Keratinocyte (primary cell): ENCODE data around the gene AGER. TPM values are rescaled to one million over a fixed set of nuclear protein-coding genes. Genes with fewer than 3 reads are reported as not detected.

ENCODE experiments used
- DNase-seq: peaks from one replicate; pipeline ENCODE4 v3.0.0-alpha.2; 2011; ENCODE audit warnings: low read depth, missing footprints, low spot score
- FAIRE-seq: peaks from 2 replicates; lab custom pipeline; 2011; peaks lifted over from hg19 to GRCh38; lab: Jason Lieb, UNC
- H2AFZ ChIP-seq: 2 replicates; pipeline ENCODE4 v1.6.0; 2012; ENCODE audit warnings: low read length, control low read depth, inconsistent platforms; ENCODE audit not compliant: control insufficient read depth
- H3K27ac ChIP-seq: 2 replicates; pipeline ENCODE4 v1.5.1; 2011; ENCODE audit warnings: low read length; ENCODE audit not compliant: control insufficient read depth, insufficient read depth
- H3K27me3 ChIP-seq: 3 replicates; pipeline ENCODE4 v1.6.0; 2011; ENCODE audit warnings: low read length; ENCODE audit not compliant: control insufficient read depth, insufficient read depth; ENCODE audit errors: extremely low read depth
- H3K36me3 ChIP-seq, 2 experiments: 2 replicates in 1 of 2; 3 replicates in 1 of 2; pipeline ENCODE4 v1.5.1; 2011; ENCODE audit warnings: low read length in 2 of 2, mild to moderate bottlenecking in 1 of 2; ENCODE audit not compliant: control insufficient read depth in 2 of 2, insufficient read depth in 2 of 2; ENCODE audit errors: extremely low read depth in 1 of 2
- H3K4me1 ChIP-seq: 3 replicates; pipeline ENCODE4 v1.5.1; 2011; ENCODE audit warnings: low read length; ENCODE audit not compliant: control insufficient read depth, insufficient read depth; ENCODE audit errors: extremely low read depth
- H3K4me2 ChIP-seq: 3 replicates; pipeline ENCODE4 v1.6.0; 2011; ENCODE audit warnings: low read depth, low read length; ENCODE audit not compliant: control insufficient read depth, insufficient read depth; ENCODE audit errors: extremely low read depth
- H3K4me3 ChIP-seq, 3 experiments: fragments of 200-600 bp in 1 of 3; sonication (generic) in 1 of 3; 2 replicates in 2 of 3; 3 replicates in 1 of 3; pipeline ENCODE4 v1.5.1; 2011 to 2016; ENCODE audit warnings: low read length in 3 of 3, mild to moderate bottlenecking in 3 of 3, control low read depth in 2 of 3, inconsistent platforms in 1 of 3, low read depth in 1 of 3, mixed read lengths in 1 of 3, mixed run types in 1 of 3, moderate library complexity in 1 of 3; ENCODE audit not compliant: control insufficient read depth in 2 of 3, insufficient read depth in 2 of 3; ENCODE audit errors: extremely low read depth in 1 of 3
- H3K79me2 ChIP-seq: 2 replicates; pipeline ENCODE4 v1.6.0; 2012; ENCODE audit warnings: low read length; ENCODE audit not compliant: control insufficient read depth, insufficient read depth
- H3K9ac ChIP-seq: 3 replicates; pipeline ENCODE4 v1.6.0; 2011; ENCODE audit warnings: low read length; ENCODE audit not compliant: control insufficient read depth, insufficient read depth; ENCODE audit errors: extremely low read depth
- H3K9me1 ChIP-seq: 3 replicates; pipeline ENCODE4 v1.6.0; 2011; ENCODE audit warnings: low read length; ENCODE audit not compliant: control insufficient read depth, insufficient read depth; ENCODE audit errors: extremely low read depth
- H3K9me3 ChIP-seq: 2 replicates; pipeline ENCODE4 v1.5.1; 2012; ENCODE audit warnings: low read depth, low read length; ENCODE audit not compliant: control insufficient read depth
- H4K20me1 ChIP-seq: 3 replicates; pipeline ENCODE4 v1.6.0; 2011; ENCODE audit warnings: low read length; ENCODE audit not compliant: control insufficient read depth, insufficient read depth; ENCODE audit errors: extremely low read depth
- EZH2 ChIP-seq: IDR thresholded peaks from one replicate; pipeline ENCODE4 v1.6.1; 2012; ENCODE audit warnings: inconsistent platforms, mild to moderate bottlenecking, low read length, moderate library complexity
- dilution Hi-C: fragments of 300-500 bp; cut with MboI; formaldehyde crosslinking; loops from one replicate; pipeline ENCODE4 v1.7.0; 2020; ENCODE audit warnings: low sequenced_read_pairs; ENCODE audit not compliant: extremely low pct_ligation_motif_present
- polyA plus RNA-seq, 5 experiments: library from polyadenylated mRNA; depleted of rRNA in 3 of 5; stranded (reverse) in 3 of 5; stranded (forward) in 1 of 5; unstranded in 1 of 5; fragments of >200 nt; gene quantifications; 1 replicate in 1 of 5; 2 replicates in 3 of 5; 3 replicates in 1 of 5; pipeline versions ENCODE4 v1.2.1 to v1.2.3, GENCODE V29; 2011 to 2012; ENCODE audit warnings: missing spikeins in 2 of 5, low read depth in 1 of 5, low replicate concordance in 1 of 5
- TF ChIP-seq, protein P1 (sequence below), 3 experiments: IDR thresholded peaks in 1 of 3; conservative IDR thresholded peaks in 1 of 3; optimal IDR thresholded peaks in 1 of 3; 2 replicates in 2 of 3; 3 replicates in 1 of 3; pipeline versions ENCODE3 to v1.5.1; 2011; ENCODE audit warnings: low read length in 3 of 3, mild to moderate bottlenecking in 3 of 3, moderate library complexity in 2 of 3, control low read depth in 1 of 3, inconsistent platforms in 1 of 3; ENCODE audit not compliant: insufficient read depth in 2 of 3; ENCODE audit errors: extremely low read depth in 1 of 3

Gene AGER
- polyA plus RNA-seq, 1 donor (not counting 4 experiments of a cell fraction or from before 2014, with no cell fraction given): 2.4 TPM

DNA sequence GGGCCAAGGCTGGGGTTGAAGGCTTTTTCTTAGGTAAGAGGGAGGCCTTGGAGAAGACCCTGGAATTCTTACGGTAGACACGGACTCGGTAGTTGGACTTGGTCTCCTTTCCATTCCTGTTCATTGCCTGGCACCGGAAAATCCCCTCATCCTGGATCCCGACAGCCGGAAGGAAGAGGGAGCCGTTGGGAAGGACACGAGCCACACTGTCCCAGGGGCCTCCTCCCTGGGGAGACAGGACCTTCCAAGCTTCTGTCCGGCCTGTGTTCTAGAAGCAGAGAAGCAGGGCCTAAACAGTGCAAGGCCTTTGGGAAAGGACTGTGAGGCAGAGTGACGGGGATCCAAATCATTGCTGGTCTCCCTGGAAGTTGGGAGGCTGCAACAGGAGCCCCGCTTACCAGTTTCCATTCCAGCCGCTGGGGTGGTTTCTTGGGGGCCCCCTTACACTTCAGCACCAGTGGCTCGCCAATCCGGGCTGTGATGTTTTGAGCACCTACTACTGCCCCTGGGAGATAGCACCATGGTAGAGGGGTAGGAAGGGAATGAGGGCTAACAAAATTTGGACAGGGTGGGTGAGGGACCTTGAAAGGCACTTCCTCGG lies 470 bp downstream of the AGER start:
- no peak for TF ChIP-seq EZH2
- TF ChIP-seq, protein P1, sequence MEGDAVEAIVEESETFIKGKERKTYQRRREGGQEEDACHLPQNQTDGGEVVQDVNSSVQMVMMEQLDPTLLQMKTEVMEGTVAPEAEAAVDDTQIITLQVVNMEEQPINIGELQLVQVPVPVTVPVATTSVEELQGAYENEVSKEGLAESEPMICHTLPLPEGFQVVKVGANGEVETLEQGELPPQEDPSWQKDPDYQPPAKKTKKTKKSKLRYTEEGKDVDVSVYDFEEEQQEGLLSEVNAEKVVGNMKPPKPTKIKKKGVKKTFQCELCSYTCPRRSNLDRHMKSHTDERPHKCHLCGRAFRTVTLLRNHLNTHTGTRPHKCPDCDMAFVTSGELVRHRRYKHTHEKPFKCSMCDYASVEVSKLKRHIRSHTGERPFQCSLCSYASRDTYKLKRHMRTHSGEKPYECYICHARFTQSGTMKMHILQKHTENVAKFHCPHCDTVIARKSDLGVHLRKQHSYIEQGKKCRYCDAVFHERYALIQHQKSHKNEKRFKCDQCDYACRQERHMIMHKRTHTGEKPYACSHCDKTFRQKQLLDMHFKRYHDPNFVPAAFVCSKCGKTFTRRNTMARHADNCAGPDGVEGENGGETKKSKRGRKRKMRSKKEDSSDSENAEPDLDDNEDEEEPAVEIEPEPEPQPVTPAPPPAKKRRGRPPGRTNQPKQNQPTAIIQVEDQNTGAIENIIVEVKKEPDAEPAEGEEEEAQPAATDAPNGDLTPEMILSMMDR (optimal IDR thresholded peaks at IDR 0.05 in 1 of 3, IDR thresholded peaks at IDR 0.05 in 1 of 3, conservative IDR thresholded peaks at IDR 0.05 in 1 of 3; ENCODE audit: extremely low read depth in 1 of 3, insufficient read depth in 2 of 3, low read length in 3 of 3): no peak
- Histone ChIP-seq H3K4me3 (no peak overlapping the region), H3K9me1 (no peaks in the 10 kb centered on the region), H3K4me2 (no peak overlapping the region), H3K27me3 (no peaks in the 10 kb centered on the region), H3K79me2 (peaks cover 8% of the 10 kb centered on the region), H3K27ac (no peak overlapping the region), H2AFZ (no peak overlapping the region), H3K4me1 (peaks cover 9% of the 10 kb centered on the region), H4K20me1 (no peaks in the 10 kb centered on the region), H3K36me3 (peaks cover 18 to 20% of the 10 kb centered on the region in 2 experiments), H3K9ac (no peak overlapping the region), H3K9me3 (no peaks in the 10 kb centered on the region)
- FAIRE-seq (no peak), DNase-seq (no peak)
- dilution Hi-C loops: no loop called here

DNA sequence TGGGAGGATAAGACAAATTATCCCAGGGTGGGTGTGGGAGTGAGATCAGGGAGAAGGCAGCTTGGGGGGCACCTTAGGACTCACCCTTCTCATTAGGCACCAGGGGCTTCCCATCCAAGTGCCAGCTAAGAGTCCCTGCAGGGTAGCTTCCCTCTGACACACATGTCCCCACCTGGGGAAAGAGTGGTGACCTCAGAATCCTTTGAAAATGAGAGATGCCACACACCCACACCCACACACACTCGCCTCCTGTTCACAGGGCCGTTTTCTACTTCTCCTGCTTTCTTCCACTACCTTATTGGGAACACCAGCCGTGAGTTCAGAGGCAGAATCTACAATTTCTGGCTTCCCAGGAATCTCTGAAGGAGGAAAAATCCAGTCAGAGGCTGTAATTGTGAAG lies 1.0 kb downstream of the AGER start:
- H3K36me3 ChIP-seq: peaks cover 18 to 20% of the 10 kb centered on the region in 2 experiments
- no peak overlapping the region for H3K4me3 ChIP-seq
- peaks cover 9% of the 10 kb centered on the region for H3K79me2 ChIP-seq
- DNase-seq (no peak), FAIRE-seq (no peak)
- H3K27ac ChIP-seq: no peak overlapping the region
- H3K27me3 ChIP-seq: no peaks in the 10 kb centered on the region
- H2AFZ ChIP-seq: no peak overlapping the region
- H3K4me2 ChIP-seq: no peak overlapping the region
- H3K9me1 ChIP-seq: no peaks in the 10 kb centered on the region
- no peak overlapping the region for H3K9ac ChIP-seq
- no peaks in the 10 kb centered on the region for H3K9me3 ChIP-seq
- dilution Hi-C loops: no loop called here
- peaks cover 6% of the 10 kb centered on the region for H3K4me1 ChIP-seq
- TF ChIP-seq EZH2: no peak
- TF ChIP-seq, protein P1 (optimal IDR thresholded peaks at IDR 0.05 in 1 of 3, IDR thresholded peaks at IDR 0.05 in 1 of 3, conservative IDR thresholded peaks at IDR 0.05 in 1 of 3; ENCODE audit: extremely low read depth in 1 of 3, insufficient read depth in 2 of 3, low read length in 3 of 3): no peak
- H4K20me1 ChIP-seq: no peaks in the 10 kb centered on the region
